ENCODE measurements around the gene IFNL3.

The IFNL3 gene

GRCh38 chr19:39193803-39194202 lies 51.0 kb downstream of the IFNL3 start:
- DNase-seq (ENCODE audit: low spot score), result no peak

Measured in AG08396 (cell line).